Panc1 (cell line): ENCODE results near the gene ZNF586. TPM values are rescaled to one million over a fixed set of nuclear protein-coding genes. Genes with fewer than 3 reads are reported as not detected.
"Not testable (repeated sequence)": the region's sequence is repeated elsewhere in the genome, so short reads cannot be mapped to it uniquely, and the experiment has no call there.

Source experiments
- ATAC-seq: fragments of 200-7000 bp; cut with Tn5 transposase; 2 replicates; pipeline ENCODE4 v1.9.1; 2020; ENCODE audit warnings: mild to moderate bottlenecking, moderate library complexity
- BruUV-seq: library from RNA; stranded (reverse); fragments of 400-500 nt; replicated peaks from 2 replicates; lab custom pipeline; 2021; lab: Mats Ljungman, UMichigan
- CTCF ChIA-PET: fragments of 300-600 bp; sonication (Branson Sonifier 250); formaldehyde crosslinking; loops from one replicate; lab custom pipeline; 2022; ENCODE audit warnings: antibody characterized with exemption; lab: Charles Lee
- POLR2A ChIA-PET: fragments of 300-600 bp; sonication (Branson Sonifier 250); formaldehyde crosslinking; loops from one replicate; lab custom pipeline; 2022; ENCODE audit warnings: antibody characterized with exemption; lab: Charles Lee
- DNase-seq: peaks from one replicate; pipeline ENCODE4 v3.0.0-alpha.2; 2010; ENCODE audit warnings: low read depth, low spot score
- H3K27ac ChIP-seq: 2 replicates; pipeline ENCODE4 v1.5.1; 2011; ENCODE audit warnings: mild to moderate bottlenecking, low read length, inconsistent platforms
- H3K27me3 ChIP-seq: fragments of 200-500 bp; sonication (Bioruptor generic); 2 replicates; pipeline ENCODE4 v1.6.0; 2014; ENCODE audit warnings: low read length, inconsistent platforms; ENCODE audit not compliant: control insufficient read depth, insufficient read depth
- H3K36me3 ChIP-seq: fragments of 200-500 bp; sonication (Bioruptor generic); 2 replicates; pipeline ENCODE4 v1.5.1; 2014; ENCODE audit warnings: inconsistent platforms, mild to moderate bottlenecking, low read length, moderate library complexity; ENCODE audit not compliant: control insufficient read depth, insufficient read depth
- H3K4me1 ChIP-seq: 2 replicates; pipeline ENCODE4 v1.5.1; 2011; ENCODE audit warnings: inconsistent platforms, mild to moderate bottlenecking, low read length, moderate library complexity; ENCODE audit not compliant: control insufficient read depth, insufficient read depth
- H3K4me3 ChIP-seq, 2 experiments: 2 replicates each; pipeline ENCODE4 v1.5.1; 2011 to 2012; ENCODE audit warnings: low read depth in 2 of 2, low read length in 2 of 2, mild to moderate bottlenecking in 2 of 2, inconsistent platforms in 1 of 2, moderate library complexity in 1 of 2
- H3K9me3 ChIP-seq: fragments of 200-500 bp; sonication (Bioruptor generic); 2 replicates; pipeline ENCODE4 v1.5.1; 2014; ENCODE audit warnings: low read depth, mild to moderate bottlenecking, inconsistent platforms, low read length, moderate library complexity; ENCODE audit not compliant: control insufficient read depth, insufficient read depth
- POLR2AphosphoS5 ChIP-seq: IDR thresholded peaks from 2 replicates; pipeline ENCODE4 v1.6.1; 2012; ENCODE audit warnings: mild to moderate bottlenecking, low read depth, low read length, moderate library complexity
- SIN3A ChIP-seq: IDR thresholded peaks from 2 replicates; pipeline ENCODE4 v1.6.1; 2012; ENCODE audit warnings: low read depth, mild to moderate bottlenecking, low read length, moderate library complexity, borderline replicate concordance; ENCODE audit not compliant: insufficient read depth
- TCF7L2 ChIP-seq: IDR thresholded peaks from 2 replicates; pipeline ENCODE4 v1.6.1; 2011; ENCODE audit warnings: mild to moderate bottlenecking, low read depth, low read length, inconsistent platforms
- in situ Hi-C: cut with HindIII; loops from 2 replicates; pipeline ENCODE4 v1.10.0; 2016; ENCODE audit warnings: low sequenced_read_pairs, low pct_unique_long_range_greater_than_20kb
- intact Hi-C: fragments of 100-400 bp; cut with micrococcal nuclease; formaldehyde crosslinking; loops from one replicate; pipeline ENCODE4 v1.10.0; 2022; ENCODE audit not compliant: unreplicated experiment
- total RNA-seq: library from RNA; stranded (reverse); gene quantifications from one replicate; pipeline ENCODE4 v1.2.1, GENCODE V29; 2021; ENCODE audit not compliant: unreplicated experiment
- TF ChIP-seq, protein P1 (sequence below), 2 experiments: IDR thresholded peaks; 2 replicates each; pipeline ENCODE4 v1.6.1; 2011 to 2012; ENCODE audit warnings: low read depth in 2 of 2, control low read depth in 1 of 2, low read length in 1 of 2, mild to moderate bottlenecking in 1 of 2, moderate library complexity in 1 of 2; ENCODE audit not compliant: insufficient read depth in 1 of 2
- TF ChIP-seq, protein P2 (sequence below): fragments of 450-650 bp; IDR thresholded peaks from 2 replicates; pipeline ENCODE4 v1.5.1; 2017; ENCODE audit warnings: mild to moderate bottlenecking

Gene ZNF586
- total RNA-seq, 1 experiment from 2014 or later, result 10.7 TPM

DNA sequence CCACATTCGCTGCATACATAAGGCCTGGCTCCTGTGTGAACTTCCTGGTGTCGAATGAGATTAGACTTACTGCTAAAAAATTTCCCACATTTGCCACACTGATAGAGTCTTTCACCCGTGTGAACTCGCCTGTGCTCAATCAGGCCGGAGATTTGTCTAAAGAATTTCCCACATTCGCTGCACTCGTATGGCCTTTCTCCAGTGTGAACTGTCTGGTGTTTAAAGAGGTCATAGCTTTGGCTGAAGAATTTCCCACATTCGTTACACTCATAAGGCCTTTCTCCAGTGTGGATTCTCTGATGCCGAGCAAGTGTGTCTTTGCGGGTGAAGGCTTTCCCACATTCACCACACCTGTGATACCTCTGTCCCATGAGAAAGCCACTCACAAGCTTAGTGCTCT is 48.6 kb upstream of the ZNF586 start:
- ATAC-seq (no peak), DNase-seq (no peak)
- in situ Hi-C loops (no loop called here), intact Hi-C loops (no loop called here)
- ChIA-PET CTCF (no interaction called here), POLR2A (no interaction called here)
- BruUV-seq, result no TSS peak
- no peak overlapping the region for H3K27ac ChIP-seq
- H3K9me3 ChIP-seq, result peaks cover 56% of the 10 kb centered on the region; the same call in 1 of the 2 replicates
- no peaks in the 10 kb centered on the region for H3K27me3 ChIP-seq
- no peaks in the 10 kb centered on the region for H3K4me1 ChIP-seq
- TF ChIP-seq TCF7L2 (no peak), SIN3A (no peak), POLR2AphosphoS5 (no peak)
- TF ChIP-seq, protein P1, sequence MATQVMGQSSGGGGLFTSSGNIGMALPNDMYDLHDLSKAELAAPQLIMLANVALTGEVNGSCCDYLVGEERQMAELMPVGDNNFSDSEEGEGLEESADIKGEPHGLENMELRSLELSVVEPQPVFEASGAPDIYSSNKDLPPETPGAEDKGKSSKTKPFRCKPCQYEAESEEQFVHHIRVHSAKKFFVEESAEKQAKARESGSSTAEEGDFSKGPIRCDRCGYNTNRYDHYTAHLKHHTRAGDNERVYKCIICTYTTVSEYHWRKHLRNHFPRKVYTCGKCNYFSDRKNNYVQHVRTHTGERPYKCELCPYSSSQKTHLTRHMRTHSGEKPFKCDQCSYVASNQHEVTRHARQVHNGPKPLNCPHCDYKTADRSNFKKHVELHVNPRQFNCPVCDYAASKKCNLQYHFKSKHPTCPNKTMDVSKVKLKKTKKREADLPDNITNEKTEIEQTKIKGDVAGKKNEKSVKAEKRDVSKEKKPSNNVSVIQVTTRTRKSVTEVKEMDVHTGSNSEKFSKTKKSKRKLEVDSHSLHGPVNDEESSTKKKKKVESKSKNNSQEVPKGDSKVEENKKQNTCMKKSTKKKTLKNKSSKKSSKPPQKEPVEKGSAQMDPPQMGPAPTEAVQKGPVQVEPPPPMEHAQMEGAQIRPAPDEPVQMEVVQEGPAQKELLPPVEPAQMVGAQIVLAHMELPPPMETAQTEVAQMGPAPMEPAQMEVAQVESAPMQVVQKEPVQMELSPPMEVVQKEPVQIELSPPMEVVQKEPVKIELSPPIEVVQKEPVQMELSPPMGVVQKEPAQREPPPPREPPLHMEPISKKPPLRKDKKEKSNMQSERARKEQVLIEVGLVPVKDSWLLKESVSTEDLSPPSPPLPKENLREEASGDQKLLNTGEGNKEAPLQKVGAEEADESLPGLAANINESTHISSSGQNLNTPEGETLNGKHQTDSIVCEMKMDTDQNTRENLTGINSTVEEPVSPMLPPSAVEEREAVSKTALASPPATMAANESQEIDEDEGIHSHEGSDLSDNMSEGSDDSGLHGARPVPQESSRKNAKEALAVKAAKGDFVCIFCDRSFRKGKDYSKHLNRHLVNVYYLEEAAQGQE (IDR thresholded peaks at IDR 0.05; ENCODE audit: insufficient read depth in 1 of 2, low read depth in 2 of 2, low read length in 1 of 2), result no peak
- TF ChIP-seq, protein P2, sequence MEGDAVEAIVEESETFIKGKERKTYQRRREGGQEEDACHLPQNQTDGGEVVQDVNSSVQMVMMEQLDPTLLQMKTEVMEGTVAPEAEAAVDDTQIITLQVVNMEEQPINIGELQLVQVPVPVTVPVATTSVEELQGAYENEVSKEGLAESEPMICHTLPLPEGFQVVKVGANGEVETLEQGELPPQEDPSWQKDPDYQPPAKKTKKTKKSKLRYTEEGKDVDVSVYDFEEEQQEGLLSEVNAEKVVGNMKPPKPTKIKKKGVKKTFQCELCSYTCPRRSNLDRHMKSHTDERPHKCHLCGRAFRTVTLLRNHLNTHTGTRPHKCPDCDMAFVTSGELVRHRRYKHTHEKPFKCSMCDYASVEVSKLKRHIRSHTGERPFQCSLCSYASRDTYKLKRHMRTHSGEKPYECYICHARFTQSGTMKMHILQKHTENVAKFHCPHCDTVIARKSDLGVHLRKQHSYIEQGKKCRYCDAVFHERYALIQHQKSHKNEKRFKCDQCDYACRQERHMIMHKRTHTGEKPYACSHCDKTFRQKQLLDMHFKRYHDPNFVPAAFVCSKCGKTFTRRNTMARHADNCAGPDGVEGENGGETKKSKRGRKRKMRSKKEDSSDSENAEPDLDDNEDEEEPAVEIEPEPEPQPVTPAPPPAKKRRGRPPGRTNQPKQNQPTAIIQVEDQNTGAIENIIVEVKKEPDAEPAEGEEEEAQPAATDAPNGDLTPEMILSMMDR, result no peak
- H3K4me3 ChIP-seq, result no peak overlapping the region
- H3K36me3 ChIP-seq, result no peaks in the 10 kb centered on the region

DNA sequence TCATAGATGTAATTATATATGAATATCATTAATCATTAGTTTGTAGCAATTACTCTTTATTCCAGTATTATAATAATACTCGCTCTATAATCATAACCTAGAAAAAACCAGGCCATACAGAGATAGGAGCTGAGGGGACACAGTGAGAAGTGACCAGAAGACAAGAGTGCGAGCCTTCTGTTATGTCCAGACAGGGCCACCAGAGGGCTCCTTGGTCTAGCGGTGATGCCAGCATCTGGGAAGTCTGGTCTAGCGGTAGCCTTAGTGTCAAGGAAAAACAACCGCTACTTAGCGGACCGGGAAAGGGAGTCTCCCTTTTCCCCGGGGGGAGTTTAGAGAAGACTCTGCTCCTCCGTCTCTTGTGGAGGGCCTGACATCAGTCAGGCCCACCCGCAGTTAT is 31.2 kb upstream of the ZNF586 start:
- intact Hi-C loops, result not testable (repeated sequence)

DNA sequence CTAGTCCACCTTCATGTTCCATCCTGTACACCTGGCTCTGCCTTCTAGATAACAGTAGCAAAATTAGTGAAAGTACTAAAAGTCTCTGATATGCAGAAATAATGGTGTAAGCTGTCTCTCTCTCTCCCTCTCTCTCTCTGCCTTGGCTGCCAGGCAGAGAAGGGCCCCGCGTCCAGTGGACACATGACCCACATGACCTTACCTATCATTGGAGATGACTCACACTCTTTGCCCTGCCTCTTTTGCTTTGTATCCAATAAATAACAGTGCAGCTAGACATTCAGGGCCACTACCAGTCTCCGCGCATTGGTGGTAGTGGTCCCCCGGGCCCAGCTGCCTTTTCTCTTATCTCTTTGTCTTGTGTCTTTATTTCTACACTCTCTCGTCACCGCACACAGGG is 30.7 kb upstream of the ZNF586 start:
- H3K9me3 ChIP-seq, POLR2A ChIA-PET, CTCF ChIA-PET, ATAC-seq, DNase-seq, H3K27ac ChIP-seq, in situ Hi-C loops, H3K27me3 ChIP-seq, H3K36me3 ChIP-seq, intact Hi-C loops, H3K4me1 ChIP-seq, BruUV-seq, H3K4me3 ChIP-seq: not testable (repeated sequence)

More for the DNA sequence above, 31.2 kb upstream of the ZNF586 start:
- CTCF ChIA-PET, in situ Hi-C loops, H3K4me3 ChIP-seq, DNase-seq, H3K27me3 ChIP-seq, H3K36me3 ChIP-seq, H3K27ac ChIP-seq, ATAC-seq, H3K4me1 ChIP-seq, BruUV-seq, POLR2A ChIA-PET: not testable (repeated sequence)
- peaks cover 13% of the 10 kb centered on the region; the same call in 1 of the 2 replicates for H3K9me3 ChIP-seq
